A549 (cell line): ENCODE data around the gene WDR20. TPM values are rescaled to one million over a fixed set of nuclear protein-coding genes. Genes with fewer than 3 reads are reported as not detected.
A peak's percentile ranks its signal among the peaks of the same experiment; 100 is the strongest.

Experiments used
- ATAC-seq, 2 experiments: fragments of 200-7000 bp in 1 of 2; fragments of >200 bp in 1 of 2; cut with Nextera tagmentation in 1 of 2; cut with Tn5 transposase in 1 of 2; 3 replicates each; pipeline versions ENCODE4 v1.8.0 to v1.9.1; 2018 to 2020; ENCODE audit warnings: mild to moderate bottlenecking in 1 of 2, moderate library complexity in 1 of 2
- CTCF ChIA-PET: fragments of 300-600 bp; sonication (Branson Sonifier 250); formaldehyde crosslinking; extraction: SDS; loops from one replicate; lab custom pipeline; 2021; ENCODE audit warnings: antibody characterized with exemption, inconsistent platforms; lab: Yijun Ruan, JAX
- POLR2A ChIA-PET: fragments of 350-600 bp; formaldehyde crosslinking; extraction: SDS; loops from one replicate; lab custom pipeline; 2021; ENCODE audit warnings: antibody characterized with exemption, inconsistent platforms; lab: Yijun Ruan, JAX
- DNase-seq, 2 experiments: peaks; one replicate each; pipeline versions ENCODE4 v3.0.0 to v3.0.0-alpha.2; 2011 to 2016; ENCODE audit warnings: low read depth in 1 of 2, low spot score in 1 of 2
- FAIRE-seq: peaks from 2 replicates; lab custom pipeline; 2011; peaks lifted over from hg19 to GRCh38; lab: Jason Lieb, UNC
- H3K27ac ChIP-seq, 2 experiments: fragments of >200 bp; sonication (Bioruptor Twin); formaldehyde crosslinking; 3 replicates each; pipeline ENCODE4 v1.5.1; 2016 to 2017
- H3K4me1 ChIP-seq: fragments of >200 bp; sonication (Bioruptor Twin); formaldehyde crosslinking; 3 replicates; pipeline ENCODE4 v1.6.1; 2016
- H3K4me2 ChIP-seq: fragments of >200 bp; sonication (Bioruptor Twin); formaldehyde crosslinking; 3 replicates; pipeline ENCODE4 v1.6.1; 2016
- H3K4me3 ChIP-seq: fragments of >200 bp; sonication (Bioruptor Twin); formaldehyde crosslinking; 3 replicates; pipeline ENCODE4 v1.5.1; 2016
- H3K9me3 ChIP-seq: fragments of >200 bp; sonication (Bioruptor Twin); formaldehyde crosslinking; 3 replicates; pipeline ENCODE4 v1.6.1; 2016
- BHLHE40 ChIP-seq: IDR thresholded peaks from 2 replicates; pipeline ENCODE4 v1.6.1; 2012; ENCODE audit warnings: low read depth, low read length, inconsistent platforms
- CBX8 ChIP-seq: fragments of 200-600 bp; sonication (generic); IDR thresholded peaks from 2 replicates; pipeline ENCODE4 v1.6.1; 2016
- EHF ChIP-seq: fragments of 250-450 bp; sonication (Bioruptor Pico); IDR thresholded peaks from 2 replicates; pipeline ENCODE4 v1.5.0; 2020; ENCODE audit warnings: mild to moderate bottlenecking
- FOSB ChIP-seq: fragments of 250-450 bp; sonication (Bioruptor Pico); IDR thresholded peaks from 2 replicates; pipeline ENCODE4 v1.5.0; 2020; ENCODE audit warnings: mild to moderate bottlenecking, moderate library complexity
- HEYL ChIP-seq: fragments of 250-450 bp; sonication (Bioruptor Pico); IDR thresholded peaks from 2 replicates; pipeline ENCODE4 v1.8.0; 2021; ENCODE audit warnings: mild to moderate bottlenecking, moderate library complexity
- HOXA7 ChIP-seq: fragments of 250-450 bp; sonication (Bioruptor Pico); IDR thresholded peaks from 2 replicates; pipeline ENCODE4 v1.5.0; 2020; ENCODE audit warnings: mild to moderate bottlenecking, moderate library complexity
- JUN ChIP-seq, 2 experiments: fragments of >200 bp; sonication (Bioruptor Twin); formaldehyde crosslinking; IDR thresholded peaks; 2 replicates in 1 of 2; 3 replicates in 1 of 2; pipeline ENCODE4 v1.6.1; 2016 to 2017
- MAZ ChIP-seq: fragments of 150-350 bp; IDR thresholded peaks from 2 replicates; pipeline ENCODE4 v1.6.1; 2014; ENCODE audit warnings: antibody characterized with exemption, low read depth, low read length, borderline replicate concordance
- RFX5 ChIP-seq: fragments of 450-650 bp; IDR thresholded peaks from 2 replicates; pipeline ENCODE4 v1.7.1; 2014; ENCODE audit warnings: antibody characterized with exemption, mild to moderate bottlenecking, moderate library complexity
- SMC3 ChIP-seq: fragments of >200 bp; sonication (Bioruptor Twin); formaldehyde crosslinking; IDR thresholded peaks from 3 replicates; pipeline ENCODE4 v1.6.1; 2018; ENCODE audit warnings: inconsistent platforms
- TFCP2L1 ChIP-seq: fragments of 250-450 bp; sonication (Bioruptor Pico); IDR thresholded peaks from 2 replicates; pipeline ENCODE4 v1.5.0; 2021; ENCODE audit warnings: mild to moderate bottlenecking
- ZSCAN20 ChIP-seq: fragments of 250-450 bp; sonication (Bioruptor Pico); IDR thresholded peaks from 2 replicates; pipeline ENCODE4 v1.8.0; 2022; ENCODE audit warnings: mild to moderate bottlenecking, moderate library complexity
- WGBS: methylation state at CpG from one replicate; pipeline ENCODE4 v1.1.6; 2017; ENCODE audit errors: missing lambda C conversion rate; 5-methylcytosine and 5-hydroxymethylcytosine counted together
- polyA plus RNA-seq, 4 experiments: library from polyadenylated mRNA; depleted of rRNA in 3 of 4; stranded (reverse); fragments of >200 nt; fragmentation: RNase III in 1 of 4; extraction: RNeasy Plus Mini Kit Qiagen cat#74134 plus additional on column Dnase treatment in 1 of 4; gene quantifications; 2 replicates in 3 of 4; 3 replicates in 1 of 4; pipeline ENCODE4 v1.2.3, GENCODE V29; 2011 to 2017
- TF ChIP-seq, protein P1 (sequence below): fragments of 250-450 bp; sonication (Bioruptor Pico); IDR thresholded peaks from 2 replicates; pipeline ENCODE4 v1.5.0; 2021; ENCODE audit warnings: mild to moderate bottlenecking, moderate library complexity, borderline replicate concordance
- TF ChIP-seq, protein P2 (sequence below): fragments of >200 bp; sonication (Bioruptor Twin); formaldehyde crosslinking; IDR thresholded peaks from 3 replicates; pipeline ENCODE4 v1.6.1; 2016
- TF ChIP-seq, protein P3 (sequence below): IDR thresholded peaks from 2 replicates; pipeline ENCODE4 v1.6.1; 2012; ENCODE audit warnings: low read depth, borderline replicate concordance
- TF ChIP-seq, protein P4 (sequence below): fragments of 250-450 bp; sonication (Bioruptor Pico); IDR thresholded peaks from 2 replicates; pipeline ENCODE4 v1.5.0; 2020; ENCODE audit warnings: low read depth, mild to moderate bottlenecking, moderate library complexity

Gene WDR20
- polyA plus RNA-seq, 2 of the 4 experiments (the other 2 are of a cell fraction), result 19.5 to 20.6 TPM

DNA sequence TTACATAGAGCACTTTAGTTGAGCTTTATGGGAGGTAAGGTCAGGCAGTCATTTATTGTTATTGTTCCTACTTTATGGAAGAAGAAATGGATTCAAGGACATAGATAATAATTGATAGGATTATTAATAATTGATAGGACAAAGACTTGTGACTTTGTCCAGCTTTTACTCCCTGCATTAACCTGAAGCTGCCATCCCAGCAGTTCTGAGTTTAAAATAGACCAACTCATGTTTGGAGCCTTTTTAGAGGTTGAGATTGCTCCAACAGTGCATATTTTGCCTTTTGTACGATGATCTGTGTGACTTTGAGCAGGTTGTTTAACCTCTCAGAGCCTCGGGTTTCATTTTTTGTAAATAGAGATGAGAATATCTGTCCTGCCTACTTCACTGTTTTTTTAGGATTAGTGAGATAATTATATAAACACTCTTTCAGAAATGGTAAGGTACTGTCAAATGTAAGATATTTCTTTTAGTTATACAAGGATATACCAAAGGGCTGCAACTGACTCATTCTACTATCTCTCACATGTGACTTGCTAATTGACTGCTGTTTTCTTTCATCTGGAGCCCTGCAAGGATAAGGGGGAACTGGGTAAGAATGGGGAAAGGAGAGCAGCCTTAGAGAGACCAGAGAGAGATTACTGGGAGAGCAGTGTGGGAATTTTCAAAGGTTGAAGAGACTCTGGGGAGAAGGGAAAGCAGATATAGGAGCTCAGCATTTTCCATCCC is 15.3 kb downstream of the WDR20 start:
- no peak for TF ChIP-seq HEYL (CRISPR knock-in tag)
- TF ChIP-seq, protein P1, sequence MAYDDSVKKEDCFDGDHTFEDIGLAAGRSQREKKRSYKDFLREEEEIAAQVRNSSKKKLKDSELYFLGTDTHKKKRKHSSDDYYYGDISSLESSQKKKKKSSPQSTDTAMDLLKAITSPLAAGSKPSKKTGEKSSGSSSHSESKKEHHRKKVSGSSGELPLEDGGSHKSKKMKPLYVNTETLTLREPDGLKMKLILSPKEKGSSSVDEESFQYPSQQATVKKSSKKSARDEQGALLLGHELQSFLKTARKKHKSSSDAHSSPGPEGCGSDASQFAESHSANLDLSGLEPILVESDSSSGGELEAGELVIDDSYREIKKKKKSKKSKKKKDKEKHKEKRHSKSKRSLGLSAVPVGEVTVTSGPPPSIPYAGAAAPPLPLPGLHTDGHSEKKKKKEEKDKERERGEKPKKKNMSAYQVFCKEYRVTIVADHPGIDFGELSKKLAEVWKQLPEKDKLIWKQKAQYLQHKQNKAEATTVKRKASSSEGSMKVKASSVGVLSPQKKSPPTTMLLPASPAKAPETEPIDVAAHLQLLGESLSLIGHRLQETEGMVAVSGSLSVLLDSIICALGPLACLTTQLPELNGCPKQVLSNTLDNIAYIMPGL (CRISPR knock-in tag), result no peak
- TF ChIP-seq TFCP2L1 (CRISPR knock-in tag), result no peak
- no peak for TF ChIP-seq EHF (CRISPR knock-in tag)
- Histone ChIP-seq H3K27ac (peak overlapping the region in 1 of 2 experiments; percentile 6; a peak in 1 of 6 replicates), H3K4me1 (peaks cover 18% of the 10 kb centered on the region), H3K4me3 (no peak overlapping the region), H3K9me3 (no peaks in the 10 kb centered on the region; the same call in 2 of the 3 replicates), H3K4me2 (peak overlapping the region; percentile 40)
- no peak for FAIRE-seq
- no peak for DNase-seq
- ChIA-PET POLR2A (no interaction called here), CTCF (interaction anchor here (1.0 to 1.4 kb wide), 3 partner anchors 10 to 75 kb away, joined by 3 read pairs; no protein-coding TSS in a partner anchor)
- 24% methylated on average over 2 of the region's 2 CpGs for WGBS
- no peak for ATAC-seq

DNA sequence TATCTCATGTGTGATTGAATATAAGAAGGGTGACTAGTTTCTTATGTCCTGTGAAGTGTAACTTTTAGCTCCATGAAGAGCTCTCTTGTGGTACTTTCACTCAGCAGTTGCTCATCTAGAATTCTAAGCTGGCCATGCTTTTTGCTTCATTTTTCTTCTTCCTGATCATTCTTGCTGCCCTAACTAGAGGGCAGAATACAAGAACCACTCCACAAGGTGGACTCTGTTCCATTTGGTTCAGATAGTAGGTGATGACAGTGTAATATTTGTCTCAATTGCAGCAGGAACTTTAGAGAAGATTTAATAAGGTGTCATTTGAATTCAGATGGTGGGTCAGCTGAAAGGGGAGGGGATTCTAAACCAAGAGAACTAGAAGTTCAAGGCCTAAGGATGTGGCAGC is 17.6 kb downstream of the WDR20 start:
- no peak overlapping the region for H3K4me3 ChIP-seq
- CTCF ChIA-PET, result interaction anchor here (1.1 to 2.0 kb wide), 3 partner anchors 12 to 157 kb away, joined by 3 to 5 read pairs (median 4); no protein-coding TSS in a partner anchor
- H3K27ac ChIP-seq, result no peak overlapping the region
- DNase-seq (no peak), ATAC-seq (peak; percentile 35 to 50; a peak in 1 of 6 replicates), FAIRE-seq (no peak)
- POLR2A ChIA-PET, result no interaction called here
- peaks cover 18% of the 10 kb centered on the region for H3K4me1 ChIP-seq
- TF ChIP-seq RFX5 (no peak), CBX8 (no peak), HOXA7 (CRISPR knock-in tag) (no peak), JUN (IDR thresholded peaks at IDR 0.05) (no peak), BHLHE40 (no peak), MAZ (no peak), EHF (CRISPR knock-in tag) (no peak), ZSCAN20 (CRISPR knock-in tag) (no peak), FOSB (CRISPR knock-in tag) (no peak), SMC3 (no peak)
- TF ChIP-seq, protein P2, sequence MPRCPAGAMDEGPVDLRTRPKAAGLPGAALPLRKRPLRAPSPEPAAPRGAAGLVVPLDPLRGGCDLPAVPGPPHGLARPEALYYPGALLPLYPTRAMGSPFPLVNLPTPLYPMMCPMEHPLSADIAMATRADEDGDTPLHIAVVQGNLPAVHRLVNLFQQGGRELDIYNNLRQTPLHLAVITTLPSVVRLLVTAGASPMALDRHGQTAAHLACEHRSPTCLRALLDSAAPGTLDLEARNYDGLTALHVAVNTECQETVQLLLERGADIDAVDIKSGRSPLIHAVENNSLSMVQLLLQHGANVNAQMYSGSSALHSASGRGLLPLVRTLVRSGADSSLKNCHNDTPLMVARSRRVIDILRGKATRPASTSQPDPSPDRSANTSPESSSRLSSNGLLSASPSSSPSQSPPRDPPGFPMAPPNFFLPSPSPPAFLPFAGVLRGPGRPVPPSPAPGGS, result no peak
- TF ChIP-seq, protein P3, sequence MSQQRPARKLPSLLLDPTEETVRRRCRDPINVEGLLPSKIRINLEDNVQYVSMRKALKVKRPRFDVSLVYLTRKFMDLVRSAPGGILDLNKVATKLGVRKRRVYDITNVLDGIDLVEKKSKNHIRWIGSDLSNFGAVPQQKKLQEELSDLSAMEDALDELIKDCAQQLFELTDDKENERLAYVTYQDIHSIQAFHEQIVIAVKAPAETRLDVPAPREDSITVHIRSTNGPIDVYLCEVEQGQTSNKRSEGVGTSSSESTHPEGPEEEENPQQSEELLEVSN, result no peak
- TF ChIP-seq, protein P4, sequence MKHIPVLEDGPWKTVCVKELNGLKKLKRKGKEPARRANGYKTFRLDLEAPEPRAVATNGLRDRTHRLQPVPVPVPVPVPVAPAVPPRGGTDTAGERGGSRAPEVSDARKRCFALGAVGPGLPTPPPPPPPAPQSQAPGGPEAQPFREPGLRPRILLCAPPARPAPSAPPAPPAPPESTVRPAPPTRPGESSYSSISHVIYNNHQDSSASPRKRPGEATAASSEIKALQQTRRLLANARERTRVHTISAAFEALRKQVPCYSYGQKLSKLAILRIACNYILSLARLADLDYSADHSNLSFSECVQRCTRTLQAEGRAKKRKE (CRISPR knock-in tag), result no peak
- TF ChIP-seq, protein P1 (CRISPR knock-in tag), result no peak
- H3K9me3 ChIP-seq, result no peaks in the 10 kb centered on the region; the same call in 2 of the 3 replicates
- no peak overlapping the region for H3K4me2 ChIP-seq
